Measurements from ENCODE around the gene SERP2.

- TF ChIP-seq CTCF (IDR thresholded peaks at IDR 0.05; ENCODE audit: extremely low read depth in 1 of 2, insufficient read depth in 1 of 2, low read depth in 1 of 2, low read length in 2 of 2) (no peak), EZH2 (IDR thresholded peaks at IDR 0.05; ENCODE audit: borderline replicate concordance, low read depth, low read length, severe bottlenecking) (no peak), MAX (IDR thresholded peaks at IDR 0.05; ENCODE audit: insufficient read depth, insufficient read length) (no peak)
Measured at GRCh38 chr13:44347949-44348348, 25.7 kb upstream of the SERP2 start.

All from endothelial cell of umbilical vein (primary cell).